GM21381 (cell line): Measurements from ENCODE around the gene OSGEPL1.
"Not testable (repeated sequence)": the region's sequence is repeated elsewhere in the genome, so short reads cannot be mapped to it uniquely, and the experiment has no call there.

Source experiments
- ATAC-seq: cut with Tn5 transposase; IDR thresholded peaks from one replicate; pipeline ENCODE4 v1.9.1; 2021; ENCODE audit warnings: mild to moderate bottlenecking, moderate library complexity; ENCODE audit not compliant: unreplicated experiment

Gene OSGEPL1

DNA sequence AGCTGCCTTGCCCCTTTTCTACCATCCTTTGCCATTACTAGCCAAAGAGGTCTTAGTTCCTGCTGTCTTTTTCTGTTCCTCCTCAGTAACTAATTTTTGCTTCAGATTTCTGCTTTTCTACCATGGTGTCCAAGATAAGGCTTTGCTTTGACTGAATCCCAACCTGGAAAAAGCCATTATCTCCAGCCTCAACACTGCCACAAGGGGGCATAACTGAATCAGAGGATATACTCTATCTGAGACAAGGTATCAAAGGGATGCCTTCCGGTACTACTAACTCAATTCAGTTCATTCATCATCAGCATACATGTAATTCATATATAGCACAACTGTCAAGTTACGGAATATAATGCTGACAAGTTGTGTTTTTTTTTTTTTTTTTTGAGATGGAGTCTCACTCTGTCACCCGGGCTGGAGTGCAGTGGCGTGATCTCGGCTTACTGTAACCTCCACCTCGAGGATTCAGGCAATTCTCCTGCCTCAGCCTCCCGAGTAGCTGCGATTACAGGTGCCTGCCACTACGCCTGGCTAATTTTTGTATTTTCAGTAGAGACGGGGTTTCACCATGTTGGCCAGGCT lies 11.4 kb downstream of the OSGEPL1 start:
- ATAC-seq: no peak

DNA sequence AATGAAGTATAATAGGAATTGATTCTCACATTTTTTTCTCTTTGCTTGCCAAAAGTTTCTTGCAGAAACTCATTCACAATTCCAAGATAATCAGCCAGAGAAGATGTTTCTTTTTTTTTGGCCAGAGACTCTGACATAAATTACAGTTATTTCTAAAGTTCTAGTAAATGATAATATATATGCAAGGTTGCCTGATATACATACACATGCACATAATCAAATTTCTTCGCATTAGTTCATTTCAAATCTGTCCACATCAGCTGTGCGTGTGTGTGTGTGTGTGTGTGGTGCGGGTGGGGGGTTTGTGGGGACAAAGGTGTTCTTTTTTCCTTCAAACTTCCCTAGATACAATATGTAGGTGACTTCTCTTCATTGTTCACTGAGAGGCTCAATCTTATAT lies 33.2 kb downstream of the OSGEPL1 start:
- ATAC-seq: no peak

DNA sequence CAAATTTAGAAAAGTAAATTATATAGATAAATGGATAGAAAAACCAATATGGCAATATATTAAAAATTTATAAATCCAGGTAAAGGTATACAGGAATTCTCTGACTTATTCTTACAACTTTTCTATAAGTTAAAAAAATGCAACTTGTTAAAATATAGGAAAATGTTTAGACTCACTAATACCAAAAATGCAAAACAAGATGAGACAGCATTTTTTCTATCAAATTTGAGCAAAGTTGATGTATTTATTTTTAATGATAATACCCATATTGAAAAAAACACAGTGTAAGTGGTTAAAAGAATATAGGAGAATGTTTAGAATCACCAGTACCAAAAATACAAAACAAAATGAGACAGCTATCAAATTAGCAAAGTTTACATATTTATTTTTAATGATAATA lies 35.7 kb downstream of the OSGEPL1 start:
- ATAC-seq: no peak

DNA sequence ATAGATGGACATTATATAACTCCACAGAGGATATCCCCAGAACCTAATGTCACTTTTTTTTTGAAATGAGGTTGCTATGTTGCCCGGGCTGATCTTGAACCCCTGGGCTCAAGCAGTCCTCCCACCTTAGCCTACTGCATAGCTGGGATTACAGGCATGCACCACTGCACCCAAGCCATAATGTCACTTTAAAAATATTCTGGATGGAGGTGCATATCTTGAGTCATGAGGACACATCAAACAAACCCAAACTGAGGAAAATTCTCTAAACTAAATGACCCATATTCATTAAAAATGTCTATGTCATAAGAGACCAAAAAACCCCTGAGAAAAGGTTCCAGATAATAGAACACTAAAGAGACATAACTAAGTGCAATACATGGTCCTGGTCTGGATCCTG lies 36.3 kb downstream of the OSGEPL1 start:
- ATAC-seq: no peak

DNA sequence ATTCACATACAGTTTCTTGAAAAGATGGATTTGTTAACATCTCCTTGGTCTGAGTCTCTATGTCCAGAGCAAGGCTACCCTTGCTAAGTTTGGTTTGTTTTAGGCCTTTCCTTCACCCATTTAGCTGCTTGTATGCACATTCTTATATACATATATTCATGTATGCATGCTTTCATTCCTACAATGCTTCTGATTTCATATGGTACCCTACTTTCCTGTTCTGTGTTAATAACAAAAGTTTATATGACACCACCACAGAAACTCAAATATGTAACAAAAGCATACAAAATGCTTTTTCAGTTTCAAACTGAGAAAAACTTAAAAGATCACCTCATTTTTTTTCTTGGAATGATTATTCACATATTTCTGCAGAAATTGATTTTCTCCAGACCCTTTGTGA lies 39.4 kb downstream of the OSGEPL1 start:
- no peak for ATAC-seq

DNA sequence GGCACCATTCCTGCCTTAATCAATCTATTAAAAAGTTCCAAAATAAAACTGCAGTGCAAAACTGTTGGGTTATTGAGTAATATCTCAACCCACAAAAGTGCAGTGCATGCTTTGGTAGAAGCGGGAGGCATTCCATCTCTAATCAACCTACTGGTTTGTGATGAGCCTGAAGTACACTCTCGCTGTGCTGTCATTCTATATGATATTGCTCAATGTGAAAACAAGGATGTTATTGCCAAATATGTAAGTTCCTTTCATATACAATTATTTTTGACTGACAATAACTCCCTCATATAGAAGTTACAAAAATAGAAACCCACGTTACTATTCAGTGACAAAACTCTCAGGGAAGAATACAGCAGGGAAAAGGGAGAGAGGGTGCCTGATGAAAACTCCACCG lies 43.0 kb downstream of the OSGEPL1 start:
- ATAC-seq: no peak

DNA sequence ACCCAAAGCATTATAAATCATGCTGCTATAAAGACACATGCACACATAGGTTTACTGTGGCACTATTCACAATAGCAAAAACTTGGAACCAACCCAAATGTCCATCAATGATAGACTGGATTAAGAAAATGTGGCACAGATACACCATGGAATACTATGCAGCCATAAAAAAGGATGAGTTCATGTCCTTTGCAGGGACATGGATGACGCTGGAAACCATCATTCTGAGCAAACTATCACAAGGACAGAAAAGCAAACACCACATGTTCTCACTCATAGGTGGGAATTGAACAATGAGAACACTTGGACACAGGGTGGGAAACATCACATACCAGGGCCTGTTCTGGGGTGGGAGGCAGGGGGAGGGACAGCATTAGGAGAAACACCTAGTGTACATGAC lies 45.0 kb downstream of the OSGEPL1 start:
- ATAC-seq: not testable (repeated sequence)

DNA sequence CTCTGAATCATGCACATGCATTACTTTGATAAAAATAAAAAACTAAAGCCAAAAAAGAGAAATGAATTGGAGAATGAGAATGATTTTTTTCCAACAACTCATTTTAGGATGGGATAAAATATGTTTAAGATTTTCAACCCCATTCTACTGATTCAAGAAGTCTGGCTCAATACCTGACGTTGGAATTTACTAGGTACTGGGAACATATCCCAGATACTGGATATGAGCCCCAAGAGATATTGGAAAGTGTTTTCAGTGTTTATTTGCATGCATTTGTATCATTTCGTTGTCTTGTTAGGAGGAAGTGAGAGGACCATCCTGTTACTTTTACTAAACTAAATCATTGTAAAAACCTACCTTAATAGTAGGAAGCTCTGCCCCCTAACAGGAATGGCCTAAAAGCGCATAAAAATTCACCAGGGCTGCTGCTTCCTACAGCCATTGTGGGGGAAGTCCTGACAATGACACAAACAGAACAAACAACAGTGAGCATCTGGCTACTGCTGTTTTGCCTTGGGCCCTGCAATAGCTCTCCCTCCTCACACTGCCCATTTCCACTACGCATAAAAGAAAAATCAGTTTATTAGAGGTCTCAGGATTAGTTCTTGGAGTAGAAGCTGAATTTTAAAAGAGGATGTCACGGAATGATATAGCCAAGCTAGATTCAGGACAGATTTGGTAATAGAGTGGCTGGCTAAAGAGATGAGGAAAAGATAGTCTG lies 52.9 kb downstream of the OSGEPL1 start:
- no peak for ATAC-seq

DNA sequence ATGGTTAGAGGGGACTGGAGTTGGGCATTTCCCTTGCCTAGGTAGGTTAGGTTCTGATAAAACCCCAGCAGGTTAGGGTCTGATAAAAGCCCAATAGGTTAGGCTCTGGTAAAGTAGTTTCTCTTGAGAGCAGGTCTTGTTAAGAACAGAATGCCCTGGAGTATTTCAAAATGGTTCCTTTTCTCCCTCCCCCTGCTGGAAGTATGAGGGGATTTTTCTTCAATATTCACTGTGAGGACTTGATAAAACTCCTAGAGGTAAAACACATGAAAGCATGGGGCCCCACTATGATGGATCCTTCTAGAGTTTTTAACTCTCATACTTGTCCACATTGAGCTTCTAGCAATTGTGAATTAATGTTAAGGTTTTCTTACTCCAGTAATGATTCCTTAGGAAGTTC lies 60.5 kb downstream of the OSGEPL1 start:
- no peak for ATAC-seq

DNA sequence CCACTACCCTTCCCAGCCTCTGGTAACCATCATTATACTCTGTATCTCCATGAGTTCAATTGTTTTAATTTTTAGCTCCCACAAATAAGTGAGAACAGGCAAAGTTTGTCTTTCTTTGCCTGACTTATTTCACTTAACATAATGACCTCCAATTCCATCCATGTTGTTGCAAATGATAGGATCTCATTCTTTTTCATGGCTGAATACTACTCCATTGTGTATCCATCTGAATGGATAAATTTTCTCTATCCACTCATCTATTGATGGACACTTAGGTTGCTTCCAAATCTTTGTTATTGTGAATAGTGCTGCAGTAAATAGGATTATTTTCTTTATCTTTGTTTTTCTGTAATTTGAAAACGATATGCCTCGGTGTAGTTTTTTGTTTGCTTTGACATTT lies 61.9 kb downstream of the OSGEPL1 start:
- no peak for ATAC-seq

DNA sequence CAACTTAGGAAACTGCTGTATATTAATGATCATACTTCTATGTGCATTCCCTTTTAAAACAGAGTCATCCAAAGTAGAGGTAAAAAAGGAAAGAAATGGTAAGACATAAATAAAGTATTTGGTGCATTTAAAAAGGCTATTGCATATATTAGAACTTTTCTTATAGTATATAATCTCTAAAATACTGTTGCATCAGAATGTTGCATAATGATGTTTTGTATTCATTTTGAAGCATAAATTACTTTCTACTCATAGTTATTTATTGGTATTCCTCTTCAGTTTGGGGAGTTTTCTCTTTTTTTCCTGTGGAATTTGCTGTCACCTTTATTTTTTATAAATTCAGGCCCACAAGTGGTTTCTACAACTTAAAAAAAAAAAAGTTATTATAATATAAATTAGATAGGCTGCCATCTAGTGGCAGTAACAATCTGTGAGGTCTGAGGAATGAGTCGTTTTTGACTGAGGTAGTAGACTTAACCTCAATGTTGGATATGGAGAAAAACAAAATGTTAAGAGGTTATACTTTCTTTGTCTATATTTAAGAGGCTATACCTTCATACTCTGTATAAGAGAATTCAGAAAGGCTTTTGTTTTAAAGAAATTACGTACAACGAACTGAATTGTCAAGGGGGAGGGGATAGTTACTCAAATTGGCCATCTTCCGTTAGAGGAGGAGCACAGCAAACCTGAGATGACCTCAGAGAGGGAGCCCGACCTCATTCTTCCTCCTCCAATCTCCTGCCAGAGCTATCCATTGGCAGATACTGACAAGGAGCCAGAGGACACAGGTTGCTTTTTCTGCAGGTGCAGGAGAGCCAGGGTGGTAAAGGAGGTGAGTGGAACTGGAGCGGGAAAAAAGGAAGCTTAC lies 64.3 kb downstream of the OSGEPL1 start:
- ATAC-seq: no peak
